Neutrophil (primary cell): Measurements from ENCODE around the gene FAM234B.

Source experiments
- H3K27ac ChIP-seq: fragments of 200-600 bp; sonication (generic); 2 replicates; pipeline ENCODE4 v1.5.1; 2016; ENCODE audit warnings: mild to moderate bottlenecking, moderate library complexity
- H3K27me3 ChIP-seq: fragments of 200-600 bp; sonication (generic); 2 replicates; pipeline ENCODE4 v1.6.0; 2016; ENCODE audit warnings: mild to moderate bottlenecking
- H3K36me3 ChIP-seq: fragments of 200-600 bp; sonication (generic); 2 replicates; pipeline ENCODE4 v1.5.1; 2017
- H3K4me1 ChIP-seq, 2 experiments: fragments of 200-600 bp in 1 of 2; sonication (generic) in 1 of 2; 1 replicate in 1 of 2; 2 replicates in 1 of 2; pipeline versions ENCODE4 v1.5.1 to v1.6.1; 2013 to 2016; ENCODE audit warnings: low read depth in 1 of 2, low read length in 1 of 2, mild to moderate bottlenecking in 1 of 2, moderate library complexity in 1 of 2; ENCODE audit not compliant: control insufficient read depth in 1 of 2, insufficient read depth in 1 of 2
- H3K4me3 ChIP-seq, 2 experiments: fragments of 200-600 bp in 1 of 2; sonication (generic) in 1 of 2; 1 replicate in 1 of 2; 2 replicates in 1 of 2; pipeline ENCODE4 v1.5.1; 2013 to 2016; ENCODE audit warnings: low read depth in 1 of 2, low read length in 1 of 2, mild to moderate bottlenecking in 1 of 2, moderate library complexity in 1 of 2
- H3K9me3 ChIP-seq: fragments of 200-600 bp; sonication (generic); 2 replicates; pipeline ENCODE4 v1.5.1; 2016
- CTCF ChIP-seq: fragments of 200-600 bp; sonication (generic); IDR thresholded peaks from 2 replicates; pipeline ENCODE4 v1.5.1; 2016; ENCODE audit warnings: antibody characterized with exemption

Gene FAM234B

GRCh38 chr12:13001775-13002040 is 42.5 kb upstream of the FAM234B start:
- no peaks in the 10 kb centered on the region for H3K9me3 ChIP-seq
- no peaks in the 10 kb centered on the region for H3K36me3 ChIP-seq
- no peak for TF ChIP-seq CTCF
- peak overlapping the region; percentile 77 to 79 for H3K4me3 ChIP-seq
- H3K27ac ChIP-seq: peak overlapping the region; percentile 93
- peaks cover 21% of the 10 kb centered on the region for H3K27me3 ChIP-seq
- H3K4me1 ChIP-seq: peaks cover 24 to 25% of the 10 kb centered on the region in 2 experiments

- no peak for TF ChIP-seq CTCF
- Histone ChIP-seq H3K27ac (peak overlapping the region; percentile 93), H3K4me3 (peak overlapping the region; percentile 77 to 79)
These were observed 41.7 kb upstream of the FAM234B start for GRCh38 chr12:13002301-13003097.

DNA sequence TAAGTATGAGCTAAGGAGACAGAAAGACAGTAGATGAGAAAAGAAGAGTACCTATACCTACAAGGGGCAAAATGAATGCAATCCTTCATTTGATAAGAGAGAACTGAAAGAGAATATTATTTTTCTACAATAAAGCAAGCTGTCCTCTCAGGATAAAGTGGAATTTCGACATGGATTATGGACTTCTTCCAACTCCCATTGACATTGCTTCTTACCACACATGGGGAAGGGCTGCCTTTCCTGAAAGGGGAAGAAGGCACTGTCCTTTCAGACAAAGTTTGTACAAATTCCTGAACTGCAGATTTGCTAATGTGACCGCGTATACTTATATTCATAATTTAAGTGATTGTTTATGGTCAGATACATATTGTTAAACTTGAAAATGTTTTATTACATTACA is 39.8 kb upstream of the FAM234B start:
- H3K27ac ChIP-seq: no peak overlapping the region
- no peaks in the 10 kb centered on the region for H3K9me3 ChIP-seq
- H3K4me3 ChIP-seq: no peak overlapping the region
- no peak for TF ChIP-seq CTCF
- peaks cover 21% of the 10 kb centered on the region for H3K27me3 ChIP-seq
- no peaks in the 10 kb centered on the region for H3K36me3 ChIP-seq
- H3K4me1 ChIP-seq: peaks cover 18 to 23% of the 10 kb centered on the region in 2 experiments

More at GRCh38 chr12:13002301-13003097, 41.7 kb upstream of the FAM234B start:
- Histone ChIP-seq H3K36me3 (no peaks in the 10 kb centered on the region), H3K9me3 (no peaks in the 10 kb centered on the region), H3K27me3 (peaks cover 21% of the 10 kb centered on the region), H3K4me1 (peaks cover 24 to 25% of the 10 kb centered on the region in 2 experiments)

GRCh38 chr12:13004986-13005385 is 39.2 kb upstream of the FAM234B start:
- H3K4me1 ChIP-seq: peaks cover 13 to 17% of the 10 kb centered on the region in 2 experiments
- no peak for TF ChIP-seq CTCF
- no peak overlapping the region for H3K27ac ChIP-seq
- no peaks in the 10 kb centered on the region for H3K9me3 ChIP-seq
- no peaks in the 10 kb centered on the region for H3K36me3 ChIP-seq
- peaks cover 21% of the 10 kb centered on the region for H3K27me3 ChIP-seq
- H3K4me3 ChIP-seq: no peak overlapping the region

DNA sequence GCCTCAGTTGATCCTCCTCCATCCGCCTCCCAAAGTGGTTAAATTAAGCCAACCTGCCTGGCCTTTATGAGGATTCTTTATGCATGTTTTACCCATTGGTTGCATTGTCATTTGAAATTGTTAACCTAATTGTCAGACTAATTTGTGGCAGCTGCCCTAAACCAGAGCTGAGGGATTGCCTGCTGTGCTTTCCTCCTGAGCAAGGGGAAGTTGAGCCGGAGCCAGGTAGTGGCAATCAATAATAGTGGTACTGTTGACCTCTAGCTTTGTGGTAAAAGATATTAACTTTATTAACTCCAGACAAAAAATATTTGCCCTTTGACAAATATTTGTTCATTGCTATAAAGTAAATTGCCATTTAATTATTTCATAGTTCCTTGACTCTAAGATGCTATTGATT is 38.5 kb upstream of the FAM234B start:
- no peak overlapping the region for H3K27ac ChIP-seq
- no peaks in the 10 kb centered on the region for H3K9me3 ChIP-seq
- peaks cover 13 to 14% of the 10 kb centered on the region in 2 experiments for H3K4me1 ChIP-seq
- peaks cover 21% of the 10 kb centered on the region for H3K27me3 ChIP-seq
- no peak for TF ChIP-seq CTCF
- no peaks in the 10 kb centered on the region for H3K36me3 ChIP-seq
- no peak overlapping the region for H3K4me3 ChIP-seq
